Measurements from ENCODE around the gene PHLDA3.

The PHLDA3 gene

DNA sequence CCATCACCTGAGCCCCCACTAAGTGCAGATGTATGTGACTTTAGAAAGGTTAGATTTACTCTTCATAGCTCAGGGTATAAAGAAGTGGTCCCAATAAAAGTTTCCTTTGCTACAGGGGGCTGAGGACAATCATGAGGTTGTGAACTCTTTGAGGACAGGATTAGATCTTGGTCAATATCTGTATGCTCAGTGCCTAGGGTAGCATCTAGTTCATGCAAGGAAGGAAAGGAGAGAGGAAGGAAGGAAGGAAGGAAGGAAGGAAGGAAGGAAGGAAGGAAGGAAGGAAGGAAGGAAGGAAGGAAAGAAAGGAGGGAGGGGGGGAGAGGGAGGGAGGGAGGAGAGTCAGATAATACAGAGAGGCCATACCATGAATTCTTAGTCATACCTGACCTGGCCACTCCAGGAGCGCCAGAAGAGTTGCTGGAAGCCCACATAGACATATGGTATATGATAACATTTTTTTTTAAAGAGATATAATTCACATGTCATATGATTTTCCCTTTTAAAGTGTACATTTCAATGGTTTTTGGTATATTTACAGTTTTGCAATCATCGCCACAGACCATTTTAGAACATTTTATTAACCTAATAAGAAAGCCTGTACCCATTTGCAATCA, 47.6 kb upstream of the PHLDA3 start:
- H3K27ac ChIP-seq (ENCODE audit: low read length) = no peak overlapping the region
- no peak overlapping the region for H3K4me2 ChIP-seq (ENCODE audit: low read depth, low read length)
- H3K79me2 ChIP-seq (ENCODE audit: low read length) = no peaks in the 10 kb centered on the region
- no peaks in the 10 kb centered on the region for H3K9me2 ChIP-seq (replicated peaks; ENCODE audit: insufficient read depth, low read length)
- H3K4me1 ChIP-seq (ENCODE audit: low read length) = peaks cover 12% of the 10 kb centered on the region
- no peaks in the 10 kb centered on the region for H4K20me1 ChIP-seq (ENCODE audit: insufficient read depth, low read length)
- TF ChIP-seq EZH2phosphoT487 (IDR thresholded peaks at IDR 0.05; ENCODE audit: low read length) = no peak
- no peak for TF ChIP-seq EZH2 (optimal IDR thresholded peaks at IDR 0.05; ENCODE audit: low read depth, low read length)
- TF ChIP-seq, protein P1, sequence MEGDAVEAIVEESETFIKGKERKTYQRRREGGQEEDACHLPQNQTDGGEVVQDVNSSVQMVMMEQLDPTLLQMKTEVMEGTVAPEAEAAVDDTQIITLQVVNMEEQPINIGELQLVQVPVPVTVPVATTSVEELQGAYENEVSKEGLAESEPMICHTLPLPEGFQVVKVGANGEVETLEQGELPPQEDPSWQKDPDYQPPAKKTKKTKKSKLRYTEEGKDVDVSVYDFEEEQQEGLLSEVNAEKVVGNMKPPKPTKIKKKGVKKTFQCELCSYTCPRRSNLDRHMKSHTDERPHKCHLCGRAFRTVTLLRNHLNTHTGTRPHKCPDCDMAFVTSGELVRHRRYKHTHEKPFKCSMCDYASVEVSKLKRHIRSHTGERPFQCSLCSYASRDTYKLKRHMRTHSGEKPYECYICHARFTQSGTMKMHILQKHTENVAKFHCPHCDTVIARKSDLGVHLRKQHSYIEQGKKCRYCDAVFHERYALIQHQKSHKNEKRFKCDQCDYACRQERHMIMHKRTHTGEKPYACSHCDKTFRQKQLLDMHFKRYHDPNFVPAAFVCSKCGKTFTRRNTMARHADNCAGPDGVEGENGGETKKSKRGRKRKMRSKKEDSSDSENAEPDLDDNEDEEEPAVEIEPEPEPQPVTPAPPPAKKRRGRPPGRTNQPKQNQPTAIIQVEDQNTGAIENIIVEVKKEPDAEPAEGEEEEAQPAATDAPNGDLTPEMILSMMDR (IDR thresholded peaks at IDR 0.05; ENCODE audit: low read length) = no peak
- peaks cover 11% of the 10 kb centered on the region for H3F3A ChIP-seq (ENCODE audit: insufficient read depth, low read length)
- no peaks in the 10 kb centered on the region for H3K9me3 ChIP-seq (replicated peaks; ENCODE audit: insufficient read depth, low read length)
- no peak overlapping the region for H3K4me3 ChIP-seq (ENCODE audit: low read length)
- no peaks in the 10 kb centered on the region for H3K27me3 ChIP-seq (replicated peaks; ENCODE audit: insufficient read depth, low read length)
- no peak overlapping the region for H2AFZ ChIP-seq (ENCODE audit: low read length)
- no peak for DNase-seq
- H3K9ac ChIP-seq (ENCODE audit: low read length) = no peak overlapping the region
- H3K36me3 ChIP-seq (replicated peaks; ENCODE audit: insufficient read depth, low read length) = no peaks in the 10 kb centered on the region

GRCh38 chr1:201515895-201516294, 46.9 kb upstream of the PHLDA3 start:
- peaks cover 13% of the 10 kb centered on the region for H3F3A ChIP-seq (ENCODE audit: insufficient read depth, low read length)
- no peaks in the 10 kb centered on the region for H3K27me3 ChIP-seq (replicated peaks; ENCODE audit: insufficient read depth, low read length)
- H3K27ac ChIP-seq (ENCODE audit: low read length) = no peak overlapping the region
- H3K4me1 ChIP-seq (ENCODE audit: low read length) = peaks cover 15% of the 10 kb centered on the region
- no peaks in the 10 kb centered on the region for H4K20me1 ChIP-seq (ENCODE audit: insufficient read depth, low read length)
- no peaks in the 10 kb centered on the region for H3K79me2 ChIP-seq (ENCODE audit: low read length)
- no peaks in the 10 kb centered on the region for H3K9me3 ChIP-seq (replicated peaks; ENCODE audit: insufficient read depth, low read length)
- no peak overlapping the region for H3K4me2 ChIP-seq (ENCODE audit: low read depth, low read length)
- no peaks in the 10 kb centered on the region for H3K9me2 ChIP-seq (replicated peaks; ENCODE audit: insufficient read depth, low read length)
- no peak overlapping the region for H3K9ac ChIP-seq (ENCODE audit: low read length)
- no peak for DNase-seq
- TF ChIP-seq EZH2 (optimal IDR thresholded peaks at IDR 0.05; ENCODE audit: low read depth, low read length) (no peak), EZH2phosphoT487 (IDR thresholded peaks at IDR 0.05; ENCODE audit: low read length) (no peak)
- TF ChIP-seq, protein P1 (IDR thresholded peaks at IDR 0.05; ENCODE audit: low read length) = no peak
- H3K36me3 ChIP-seq (replicated peaks; ENCODE audit: insufficient read depth, low read length) = no peaks in the 10 kb centered on the region
- H2AFZ ChIP-seq (ENCODE audit: low read length) = no peak overlapping the region
- H3K4me3 ChIP-seq (ENCODE audit: low read length) = no peak overlapping the region

GRCh38 chr1:201515062-201515750, 46.2 kb upstream of the PHLDA3 start:
- Histone ChIP-seq H2AFZ (ENCODE audit: low read length) (no peak overlapping the region), H3F3A (ENCODE audit: insufficient read depth, low read length) (peaks cover 13% of the 10 kb centered on the region), H3K9ac (ENCODE audit: low read length) (no peak overlapping the region), H4K20me1 (ENCODE audit: insufficient read depth, low read length) (no peaks in the 10 kb centered on the region), H3K27me3 (replicated peaks; ENCODE audit: insufficient read depth, low read length) (no peaks in the 10 kb centered on the region), H3K9me2 (replicated peaks; ENCODE audit: insufficient read depth, low read length) (no peaks in the 10 kb centered on the region), H3K27ac (ENCODE audit: low read length) (no peak overlapping the region), H3K79me2 (ENCODE audit: low read length) (no peaks in the 10 kb centered on the region), H3K4me3 (ENCODE audit: low read length) (no peak overlapping the region), H3K4me2 (ENCODE audit: low read depth, low read length) (no peak overlapping the region), H3K36me3 (replicated peaks; ENCODE audit: insufficient read depth, low read length) (no peaks in the 10 kb centered on the region), H3K9me3 (replicated peaks; ENCODE audit: insufficient read depth, low read length) (no peaks in the 10 kb centered on the region), H3K4me1 (ENCODE audit: low read length) (peaks cover 15% of the 10 kb centered on the region)
- no peak for DNase-seq
- TF ChIP-seq EZH2phosphoT487 (IDR thresholded peaks at IDR 0.05; ENCODE audit: low read length) (no peak), EZH2 (optimal IDR thresholded peaks at IDR 0.05; ENCODE audit: low read depth, low read length) (no peak)
- TF ChIP-seq, protein P1 (IDR thresholded peaks at IDR 0.05; ENCODE audit: low read length) = no peak

All from MM.1S (cell line).